H1 (cell line): ENCODE measurements around the gene ZNF652. TPM values are rescaled to one million over a fixed set of nuclear protein-coding genes. Genes with fewer than 3 reads are reported as not detected.

Source experiments
- EZH2 ChIP-seq: fragments of 200-600 bp; sonication (generic); IDR thresholded peaks from 2 replicates; pipeline ENCODE4 v1.7.1; 2012; ENCODE audit warnings: low read depth, mild to moderate bottlenecking, moderate library complexity, low read length, inconsistent platforms; ENCODE audit not compliant: severe bottlenecking
- POU5F1 ChIP-seq: IDR thresholded peaks from 2 replicates; pipeline ENCODE4 v1.6.1; 2011; ENCODE audit warnings: low read depth, mild to moderate bottlenecking, low read length, moderate library complexity
- RNF2 ChIP-seq: fragments of 200-900, 300-1000 bp; sonication (generic); IDR thresholded peaks from 2 replicates; pipeline ENCODE4 v1.7.1; 2016; ENCODE audit warnings: borderline replicate concordance, low read depth, mild to moderate bottlenecking, antibody characterized with exemption, low read length; ENCODE audit not compliant: poor library complexity, severe bottlenecking; ENCODE audit errors: missing control alignments
- SP1 ChIP-seq: IDR thresholded peaks from 2 replicates; pipeline ENCODE4 v1.6.1; 2011; ENCODE audit warnings: low read depth, low read length
- polyA plus RNA-seq, 7 experiments: library from polyadenylated mRNA; depleted of rRNA in 3 of 7; stranded (reverse) in 5 of 7; unstranded in 2 of 7; fragments of >200 nt in 5 of 7; fragments of 200-250 nt in 2 of 7; gene quantifications; 1 replicate in 5 of 7; 2 replicates in 1 of 7; 4 replicates in 1 of 7; pipeline versions ENCODE4 v1.2.1 to v1.2.3, GENCODE V29; 2011 to 2013; ENCODE audit warnings: missing spikeins in 2 of 7, mixed read lengths in 2 of 7
- total RNA-seq: library from RNA; stranded (reverse); fragmentation: NEBNext Ultra II Directional; extraction: Animal tissue kit (Norgen Biotek cat#: 25700); gene quantifications from 2 replicates; pipeline ENCODE4 v1.2.1, GENCODE V29; 2021
- TF ChIP-seq, protein P1 (sequence below): IDR thresholded peaks from 2 replicates; pipeline ENCODE4 v1.6.1; 2012; ENCODE audit warnings: inconsistent platforms

The ZNF652 gene
- total and polyA plus RNA-seq, 2 of the 8 experiments (the other 6 are each of a cell fraction or from before 2014, with no cell fraction given): 13.5 to 39.6 TPM

DNA sequence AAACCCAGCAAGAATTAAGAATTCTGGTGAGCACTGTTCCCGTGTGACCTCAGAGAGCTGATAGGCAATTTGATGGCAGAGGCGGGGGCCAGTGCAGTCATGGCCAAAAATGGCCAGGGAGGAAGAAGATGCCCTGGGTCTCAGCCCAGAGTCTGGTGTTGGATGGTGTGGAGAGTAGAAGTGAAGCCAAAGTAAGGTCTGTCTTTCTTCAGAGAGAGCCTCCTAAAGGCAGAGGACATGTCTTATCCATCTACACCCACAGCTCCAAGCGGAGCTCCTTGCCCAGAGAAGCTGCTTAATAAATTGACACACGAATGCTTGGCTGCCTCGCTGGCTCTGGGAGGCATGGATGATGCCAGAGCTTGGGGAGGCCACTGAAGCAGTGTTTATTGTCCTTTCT lies 19.7 kb upstream of the ZNF652 start (continued):
- TF ChIP-seq SP1 (no peak), POU5F1 (no peak), EZH2 (no peak), RNF2 (no peak)
- TF ChIP-seq, protein P1, sequence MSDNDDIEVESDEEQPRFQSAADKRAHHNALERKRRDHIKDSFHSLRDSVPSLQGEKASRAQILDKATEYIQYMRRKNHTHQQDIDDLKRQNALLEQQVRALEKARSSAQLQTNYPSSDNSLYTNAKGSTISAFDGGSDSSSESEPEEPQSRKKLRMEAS: no peak
